SK-N-SH (cell line): ENCODE measurements around the gene SH3RF2. TPM values are rescaled to one million over a fixed set of nuclear protein-coding genes. Genes with fewer than 3 reads are reported as not detected.
"Not testable (repeated sequence)": the region's sequence is repeated elsewhere in the genome, so short reads cannot be mapped to it uniquely, and the experiment has no call there.

Experiments used
- CTCF ChIA-PET: fragments of 300-600, 350-600 bp; formaldehyde crosslinking; extraction: SDS; loops from one replicate; lab custom pipeline; 2021; lab: Yijun Ruan, JAX
- POLR2A ChIA-PET: fragments of 350-600 bp; sonication (Branson Sonifier 250); formaldehyde crosslinking; extraction: SDS; loops from one replicate; lab custom pipeline; 2020; ENCODE audit warnings: antibody characterized with exemption, inconsistent platforms; lab: Yijun Ruan, JAX
- DNase-seq: peaks from one replicate; pipeline ENCODE4 v3.0.0; 2012
- H2AFZ ChIP-seq: fragments of 200-600 bp; sonication (generic); 2 replicates; pipeline ENCODE4 v1.8.1; 2016; ENCODE audit warnings: antibody characterized with exemption, mild to moderate bottlenecking, low read depth
- H3F3A ChIP-seq: fragments of 200-600 bp; sonication (generic); replicated peaks from 2 replicates; pipeline ENCODE3; 2016; ENCODE audit warnings: antibody characterized with exemption, mild to moderate bottlenecking; ENCODE audit not compliant: insufficient read depth
- H3K27ac ChIP-seq, 2 experiments: fragments of 200-500 bp in 1 of 2; fragments of 200-600 bp in 1 of 2; sonication (Bioruptor generic) in 1 of 2; sonication (generic), shearing (Covaris generic) in 1 of 2; 2 replicates each; pipeline versions ENCODE4 v1.5.1 to v1.6.1; 2014 to 2016; ENCODE audit warnings: low read depth in 2 of 2, inconsistent platforms in 1 of 2, low read length in 1 of 2, mild to moderate bottlenecking in 1 of 2, mixed read lengths in 1 of 2
- H3K27me3 ChIP-seq: fragments of 200-600 bp; sonication (generic), shearing (Covaris generic); 2 replicates; pipeline ENCODE4 v1.6.1; 2016; ENCODE audit warnings: mixed run types; ENCODE audit not compliant: insufficient read depth
- H3K36me3 ChIP-seq, 2 experiments: fragments of 200-500 bp in 1 of 2; fragments of 200-600 bp in 1 of 2; sonication (Bioruptor generic) in 1 of 2; sonication (generic) in 1 of 2; replicated peaks in 1 of 2; 2 replicates each; pipeline versions ENCODE3 to v1.5.1; 2014 to 2016; ENCODE audit warnings: low read length in 1 of 2, mild to moderate bottlenecking in 1 of 2; ENCODE audit not compliant: insufficient read depth in 2 of 2, control insufficient read depth in 1 of 2
- H3K4me1 ChIP-seq, 2 experiments: fragments of 200-500 bp in 1 of 2; fragments of 200-600 bp in 1 of 2; sonication (Bioruptor generic) in 1 of 2; sonication (generic), shearing (Covaris generic) in 1 of 2; 2 replicates each; pipeline versions ENCODE4 v1.5.1 to v1.6.1; 2014 to 2016; ENCODE audit warnings: low read depth in 1 of 2, low read length in 1 of 2, mixed run types in 1 of 2; ENCODE audit not compliant: insufficient read depth in 2 of 2, control insufficient read depth in 1 of 2
- H3K4me2 ChIP-seq: fragments of 200-600 bp; sonication (generic), shearing (Covaris generic); 2 replicates; pipeline ENCODE4 v1.6.1; 2017; ENCODE audit warnings: mixed run types
- H3K4me3 ChIP-seq, 2 experiments: fragments of 200-500 bp in 1 of 2; fragments of 200-600 bp in 1 of 2; sonication (Bioruptor generic) in 1 of 2; sonication (generic), shearing (Covaris generic) in 1 of 2; 2 replicates each; pipeline versions ENCODE4 v1.5.1 to v1.8.1; 2014 to 2016; ENCODE audit warnings: low read depth in 2 of 2, inconsistent platforms in 1 of 2, low read length in 1 of 2, mild to moderate bottlenecking in 1 of 2, mixed read lengths in 1 of 2, moderate library complexity in 1 of 2
- H3K79me2 ChIP-seq: fragments of 200-600 bp; sonication (generic); 2 replicates; pipeline ENCODE4 v1.8.1; 2017; ENCODE audit warnings: mild to moderate bottlenecking; ENCODE audit not compliant: insufficient read depth
- H3K9ac ChIP-seq: fragments of 200-600 bp; sonication (generic); 2 replicates; pipeline ENCODE4 v1.6.1; 2017; ENCODE audit warnings: mixed run types
- H3K9me2 ChIP-seq: fragments of 200-600 bp; sonication (generic); 2 replicates; pipeline ENCODE4 v1.6.1; 2017; ENCODE audit warnings: mixed run types
- H3K9me3 ChIP-seq: fragments of 200-600 bp; sonication (generic); 2 replicates; pipeline ENCODE4 v1.6.1; 2017; ENCODE audit warnings: mixed run types, mild to moderate bottlenecking, moderate library complexity
- H4K20me1 ChIP-seq: fragments of 200-600 bp; sonication (generic); 2 replicates; pipeline ENCODE4 v1.6.1; 2017; ENCODE audit warnings: mild to moderate bottlenecking, mixed run types; ENCODE audit not compliant: insufficient read depth
- CHD2 ChIP-seq: fragments of 150-350 bp; IDR thresholded peaks from 2 replicates; pipeline ENCODE4 v1.6.1; 2018; ENCODE audit warnings: low read length; ENCODE audit not compliant: partially characterized antibody
- EP300 ChIP-seq, 2 experiments: IDR thresholded peaks; 2 replicates each; pipeline versions ENCODE4 v1.4.0 to v1.6.1; 2012; ENCODE audit warnings: borderline replicate concordance in 1 of 2, low read depth in 1 of 2, low read length in 1 of 2
- FOXM1 ChIP-seq: IDR thresholded peaks from 2 replicates; pipeline ENCODE4 v1.4.0; 2012; ENCODE audit warnings: low read depth, mild to moderate bottlenecking
- GATA2 ChIP-seq: sonication (generic); formaldehyde crosslinking; IDR thresholded peaks from 2 replicates; pipeline ENCODE4 v1.5.0; 2020; ENCODE audit warnings: mild to moderate bottlenecking, missing genetic modification reagents
- IRF3 ChIP-seq: fragments of 150-350 bp; IDR thresholded peaks from 2 replicates; pipeline ENCODE4 v1.6.1; 2016; ENCODE audit warnings: mild to moderate bottlenecking, low read depth, low read length
- JUND ChIP-seq: IDR thresholded peaks from 2 replicates; pipeline ENCODE4 v1.4.0; 2012
- MEF2A ChIP-seq: IDR thresholded peaks from 2 replicates; pipeline ENCODE4 v1.4.0; 2012; ENCODE audit warnings: low read depth, borderline replicate concordance
- NFIC ChIP-seq: IDR thresholded peaks from 2 replicates; pipeline ENCODE4 v1.4.0; 2012; ENCODE audit warnings: borderline replicate concordance
- PBX3 ChIP-seq: IDR thresholded peaks from 2 replicates; pipeline ENCODE4; 2012
- POLR2AphosphoS5 ChIP-seq: IDR thresholded peaks from 2 replicates; pipeline ENCODE4 v1.6.1; 2012; ENCODE audit warnings: low read depth, low read length
- SMC3 ChIP-seq: IDR thresholded peaks from 2 replicates; pipeline ENCODE4 v1.6.1; 2012; ENCODE audit warnings: low read depth, low read length, improper control_type of control experiment
- TCF12 ChIP-seq: IDR thresholded peaks from 2 replicates; pipeline ENCODE4 v1.4.0; 2012
- USF2 ChIP-seq: fragments of 150-350 bp; IDR thresholded peaks from 2 replicates; pipeline ENCODE4 v1.6.1; 2017; ENCODE audit warnings: antibody characterized with exemption, low read length, low read depth, borderline replicate concordance
- YY1 ChIP-seq: IDR thresholded peaks from 2 replicates; pipeline ENCODE4 v1.4.0; 2012; ENCODE audit warnings: low read depth, mild to moderate bottlenecking
- WGBS: methylation state at CpG from one replicate; pipeline ENCODE4 v1.1.6; 2017; ENCODE audit warnings: low lambda C conversion rate; 5-methylcytosine and 5-hydroxymethylcytosine counted together
- polyA plus RNA-seq, 3 experiments: library from polyadenylated mRNA; depleted of rRNA; stranded (reverse); fragments of >200 nt; gene quantifications; 2 replicates each; pipeline ENCODE4 v1.2.3, GENCODE V29; 2012
- TF ChIP-seq, protein P1 (sequence below): IDR thresholded peaks from 2 replicates; pipeline ENCODE4 v1.4.0; 2012; ENCODE audit warnings: low read depth
- TF ChIP-seq, protein P2 (sequence below): IDR thresholded peaks from 2 replicates; pipeline ENCODE4 v1.4.0; 2012; ENCODE audit warnings: low read depth, borderline replicate concordance

Gene SH3RF2
- polyA plus RNA-seq, 1 of the 3 experiments (the other 2 are of a cell fraction) = 0.87 TPM

DNA sequence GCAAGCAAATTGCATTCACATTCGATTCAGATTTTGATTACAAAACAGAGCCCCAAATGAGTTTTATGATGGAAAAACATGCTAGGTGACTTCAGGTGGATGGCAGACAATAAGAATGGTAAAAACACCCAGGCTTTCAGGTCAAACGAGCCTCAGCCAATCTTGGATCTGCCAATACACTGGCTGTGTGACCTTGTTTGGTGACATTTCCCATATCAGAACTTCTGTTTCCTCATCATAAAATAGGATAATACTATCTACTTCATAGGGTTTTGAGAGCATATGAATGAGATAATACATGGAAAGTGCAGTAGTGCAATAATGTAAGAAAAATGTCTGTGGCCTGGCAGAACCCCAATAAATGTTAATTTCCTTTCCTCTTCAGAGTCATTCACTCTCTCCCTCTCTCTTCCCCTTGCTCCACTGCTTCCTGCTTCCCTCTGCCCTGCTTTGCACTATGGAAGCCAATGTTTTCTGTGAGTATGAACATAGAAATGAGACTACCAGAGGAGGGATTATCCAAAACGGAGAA, 54.7 kb downstream of the SH3RF2 start:
- H3F3A ChIP-seq = no peaks in the 10 kb centered on the region
- H3K27ac ChIP-seq = no peak overlapping the region; a peak in 1 of 4 replicates
- H3K4me1 ChIP-seq = peaks cover 0 to 14% of the 10 kb centered on the region in 2 experiments; a peak in 1 of 4 replicates
- no peaks in the 10 kb centered on the region for H3K79me2 ChIP-seq
- POLR2A ChIA-PET = interaction anchor here (0.7 kb wide), 1 partner anchor 401 kb away, joined by 3 read pairs; no protein-coding TSS in a partner anchor
- no peaks in the 10 kb centered on the region for H3K9me2 ChIP-seq
- no peak overlapping the region; the same call in 1 of the 2 replicates for H2AFZ ChIP-seq
- no peak for DNase-seq
- TF ChIP-seq NFIC (peak; percentile 18; the same call in 1 of the 2 replicates), POLR2AphosphoS5 (no peak), EP300 (IDR thresholded peaks at IDR 0.05; ENCODE audit: borderline replicate concordance in 1 of 2, low read depth in 1 of 2, low read length in 1 of 2) (no peak)
- H3K36me3 ChIP-seq = no peaks in the 10 kb centered on the region
- CTCF ChIA-PET = no interaction called here
- H3K9ac ChIP-seq = no peak overlapping the region
- no peaks in the 10 kb centered on the region for H4K20me1 ChIP-seq
- H3K4me3 ChIP-seq = no peak overlapping the region
- no peaks in the 10 kb centered on the region for H3K9me3 ChIP-seq
- 42% methylated on average over 3 of the region's 3 CpGs for WGBS
- H3K27me3 ChIP-seq = no peaks in the 10 kb centered on the region
- no peak overlapping the region for H3K4me2 ChIP-seq

DNA sequence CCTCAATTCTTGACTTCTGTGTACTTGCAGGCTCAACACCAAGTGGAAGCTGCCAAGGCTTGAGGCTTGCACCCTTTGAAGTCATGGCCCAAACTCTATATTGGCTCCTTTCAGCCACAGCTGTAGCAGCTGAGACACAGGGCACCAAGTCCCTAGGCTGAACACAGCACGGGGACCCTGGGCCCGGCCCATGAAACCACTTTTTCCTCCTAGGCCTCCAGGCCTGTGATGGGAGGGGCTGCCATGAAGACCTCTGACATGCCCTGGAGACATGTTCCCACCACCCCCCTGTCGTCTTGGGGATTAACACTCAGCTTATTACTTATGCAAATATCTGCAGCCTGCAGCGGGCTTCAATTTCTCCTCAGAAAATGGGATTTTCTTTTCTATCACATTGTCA, 57.2 kb downstream of the SH3RF2 start:
- CTCF ChIA-PET, H3K79me2 ChIP-seq: not testable (repeated sequence)

DNA sequence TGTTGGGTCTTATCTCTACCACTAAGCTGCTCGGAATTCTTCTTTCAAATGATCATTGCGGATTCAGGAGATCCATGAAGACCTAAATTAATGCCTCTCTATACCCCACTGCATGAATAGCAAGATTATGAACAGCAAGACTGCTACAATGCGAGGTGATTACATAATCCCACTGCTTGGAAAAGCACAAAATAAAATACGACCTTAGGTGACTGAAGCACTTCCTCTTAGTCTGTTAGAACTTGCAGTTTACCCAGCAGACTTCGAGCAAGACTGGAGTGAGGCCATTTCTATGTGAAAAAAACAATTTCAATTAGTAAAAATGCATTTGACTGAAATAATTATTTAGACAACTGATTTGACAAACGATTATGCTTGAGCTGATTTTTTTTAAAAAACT, 59.8 kb downstream of the SH3RF2 start:
- no peaks in the 10 kb centered on the region for H3K27me3 ChIP-seq
- 65% methylated on average over 6 of the region's 6 CpGs for WGBS
- H3K36me3 ChIP-seq = no peaks in the 10 kb centered on the region
- no peak for DNase-seq
- CTCF ChIA-PET = no interaction called here
- TF ChIP-seq TCF12 (no peak), IRF3 (no peak), CHD2 (no peak), USF2 (no peak), FOXM1 (no peak), PBX3 (no peak), GATA2 (CRISPR knock-in tag) (no peak), YY1 (no peak), EP300 (IDR thresholded peaks at IDR 0.05; ENCODE audit: borderline replicate concordance in 1 of 2, low read depth in 1 of 2, low read length in 1 of 2) (no peak), JUND (no peak), MEF2A (no peak), SMC3 (no peak)
- TF ChIP-seq, protein P1, sequence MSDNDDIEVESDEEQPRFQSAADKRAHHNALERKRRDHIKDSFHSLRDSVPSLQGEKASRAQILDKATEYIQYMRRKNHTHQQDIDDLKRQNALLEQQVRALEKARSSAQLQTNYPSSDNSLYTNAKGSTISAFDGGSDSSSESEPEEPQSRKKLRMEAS = no peak
- TF ChIP-seq, protein P2, sequence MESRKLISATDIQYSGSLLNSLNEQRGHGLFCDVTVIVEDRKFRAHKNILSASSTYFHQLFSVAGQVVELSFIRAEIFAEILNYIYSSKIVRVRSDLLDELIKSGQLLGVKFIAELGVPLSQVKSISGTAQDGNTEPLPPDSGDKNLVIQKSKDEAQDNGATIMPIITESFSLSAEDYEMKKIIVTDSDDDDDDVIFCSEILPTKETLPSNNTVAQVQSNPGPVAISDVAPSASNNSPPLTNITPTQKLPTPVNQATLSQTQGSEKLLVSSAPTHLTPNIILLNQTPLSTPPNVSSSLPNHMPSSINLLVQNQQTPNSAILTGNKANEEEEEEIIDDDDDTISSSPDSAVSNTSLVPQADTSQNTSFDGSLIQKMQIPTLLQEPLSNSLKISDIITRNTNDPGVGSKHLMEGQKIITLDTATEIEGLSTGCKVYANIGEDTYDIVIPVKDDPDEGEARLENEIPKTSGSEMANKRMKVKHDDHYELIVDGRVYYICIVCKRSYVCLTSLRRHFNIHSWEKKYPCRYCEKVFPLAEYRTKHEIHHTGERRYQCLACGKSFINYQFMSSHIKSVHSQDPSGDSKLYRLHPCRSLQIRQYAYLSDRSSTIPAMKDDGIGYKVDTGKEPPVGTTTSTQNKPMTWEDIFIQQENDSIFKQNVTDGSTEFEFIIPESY = no peak
- H3K9me2 ChIP-seq = no peaks in the 10 kb centered on the region
- POLR2A ChIA-PET = no interaction called here
- no peaks in the 10 kb centered on the region for H3K9me3 ChIP-seq
- no peak overlapping the region for H3K4me3 ChIP-seq
- H3K4me1 ChIP-seq = peaks cover 0 to 9% of the 10 kb centered on the region in 2 experiments; a peak in 1 of 4 replicates
- no peak overlapping the region for H3K9ac ChIP-seq
- H3F3A ChIP-seq = no peaks in the 10 kb centered on the region
- H2AFZ ChIP-seq = no peak overlapping the region
- no peak overlapping the region for H3K27ac ChIP-seq
- no peaks in the 10 kb centered on the region for H3K79me2 ChIP-seq
- no peak overlapping the region for H3K4me2 ChIP-seq
- H4K20me1 ChIP-seq = no peaks in the 10 kb centered on the region

More for the DNA sequence above, 57.2 kb downstream of the SH3RF2 start:
- H3K9me3 ChIP-seq, H3K9me2 ChIP-seq, H3F3A ChIP-seq, H4K20me1 ChIP-seq, H3K4me3 ChIP-seq, H3K36me3 ChIP-seq, POLR2A ChIA-PET, DNase-seq, H3K9ac ChIP-seq, H3K27me3 ChIP-seq, H2AFZ ChIP-seq, H3K27ac ChIP-seq, H3K4me2 ChIP-seq: not testable (repeated sequence)
- H3K4me1 ChIP-seq = peaks cover 0 to 14% of the 10 kb centered on the region in 2 experiments; a peak in 1 of 4 replicates
- WGBS = 84% methylated on average over 4 of the region's 4 CpGs
